GM21576 (cell line): Measurements from ENCODE around the gene KRT23.

ENCODE experiments used
- ATAC-seq: cut with Tn5 transposase; IDR thresholded peaks from one replicate; pipeline ENCODE4 v1.9.1; 2021; ENCODE audit warnings: mild to moderate bottlenecking, moderate library complexity; ENCODE audit not compliant: unreplicated experiment

KRT23 gene

GRCh38 chr17:40937384-40937819 lies at the start of gene KRT23:
KRT23 (minus strand) TSS chr17:40937646; CDS start chr17:40936603, 1,043 bp downstream.
- no peak for ATAC-seq

GRCh38 chr17:40986920-40987319 lies 49.5 kb upstream of the KRT23 start:
- no peak for ATAC-seq

- ATAC-seq: no peak
Observed at GRCh38 chr17:40984226-40984625, 46.8 kb upstream of the KRT23 start, which contains the start of gene KRT40. KRT40 (minus strand) TSS chr17:40984326; CDS start chr17:40984273, 53 bp downstream.

GRCh38 chr17:40981115-40981514 lies 43.7 kb upstream of the KRT23 start:
- no peak for ATAC-seq

GRCh38 chr17:40980596-40980995 lies 43.1 kb upstream of the KRT23 start:
- no peak for ATAC-seq

- ATAC-seq: no peak
Observed at GRCh38 chr17:40980117-40980516, 42.7 kb upstream of the KRT23 start.

- ATAC-seq: no peak
Observed at GRCh38 chr17:40978575-40979151, 41.2 kb upstream of the KRT23 start.

- ATAC-seq: no peak
Observed at GRCh38 chr17:40975516-40975915, 38.1 kb upstream of the KRT23 start.

- ATAC-seq: no peak
Observed at GRCh38 chr17:40974366-40974765, 36.9 kb upstream of the KRT23 start.

- no peak for ATAC-seq
Observed at GRCh38 chr17:40967582-40967981, 30.1 kb upstream of the KRT23 start.

- no peak for ATAC-seq
Observed at GRCh38 chr17:40966848-40967247, 29.4 kb upstream of the KRT23 start, which contains the start of gene KRT39. KRT39 (minus strand) TSS chr17:40966948; CDS start chr17:40966856, 92 bp downstream.

GRCh38 chr17:40963838-40964237 lies 26.4 kb upstream of the KRT23 start:
- ATAC-seq: no peak

- no peak for ATAC-seq
Observed at GRCh38 chr17:40962059-40962561, 24.7 kb upstream of the KRT23 start.

GRCh38 chr17:40961591-40961990 lies 24.1 kb upstream of the KRT23 start:
- no peak for ATAC-seq

GRCh38 chr17:40960144-40960543 lies 22.7 kb upstream of the KRT23 start:
- ATAC-seq: no peak

- ATAC-seq: no peak
Observed at GRCh38 chr17:40958086-40958953, 20.9 kb upstream of the KRT23 start.

GRCh38 chr17:40956401-40957254 lies 19.2 kb upstream of the KRT23 start:
- ATAC-seq: no peak

- ATAC-seq: no peak
Observed at GRCh38 chr17:40953881-40954280, 16.4 kb upstream of the KRT23 start.

- no peak for ATAC-seq
Observed at GRCh38 chr17:40952661-40953060, 15.2 kb upstream of the KRT23 start.

- ATAC-seq: no peak
Observed at GRCh38 chr17:40952154-40952553, 14.7 kb upstream of the KRT23 start.
